ENCODE data around the gene ACOT7. TPM values are rescaled to one million over a fixed set of nuclear protein-coding genes. Genes with fewer than 3 reads are reported as not detected.

The ACOT7 gene
- total and polyA plus RNA-seq, 9 donors, result 7.5 to 24.0 (median 20.5) TPM

- Histone ChIP-seq H3K9me3 (replicated peaks; ENCODE audit: control insufficient read depth, low read depth, low read length) (no peaks in the 10 kb centered on the region), H3K27me3 (ENCODE audit: control insufficient read depth, insufficient read depth, low read length) (no peaks in the 10 kb centered on the region), H3K4me1 (ENCODE audit: control insufficient read depth, insufficient read depth, low read length) (peaks cover 59% of the 10 kb centered on the region), H3K4me3 (ENCODE audit: low read length) (no peak overlapping the region), H3K27ac (ENCODE audit: low read length) (no peak overlapping the region), H3K36me3 (ENCODE audit: control insufficient read depth, insufficient read depth, low read length) (no peaks in the 10 kb centered on the region)
- no peak for DNase-seq
- 86% methylated on average over 10 of the region's 10 CpGs for WGBS (ENCODE audit: insufficient coverage)
Measured at GRCh38 chr1:6279066-6279465, 114.5 kb downstream of the ACOT7 start.

GRCh38 chr1:6278263-6278662, 115.3 kb downstream of the ACOT7 start:
- 46% methylated on average over 8 of the region's 9 CpGs for WGBS (ENCODE audit: insufficient coverage)
- DNase-seq, result no peak
- no peaks in the 10 kb centered on the region for H3K9me3 ChIP-seq (replicated peaks; ENCODE audit: control insufficient read depth, low read depth, low read length)
- H3K36me3 ChIP-seq (ENCODE audit: control insufficient read depth, insufficient read depth, low read length), result no peaks in the 10 kb centered on the region
- no peaks in the 10 kb centered on the region for H3K27me3 ChIP-seq (ENCODE audit: control insufficient read depth, insufficient read depth, low read length)
- no peak overlapping the region for H3K27ac ChIP-seq (ENCODE audit: low read length)
- H3K4me1 ChIP-seq (ENCODE audit: control insufficient read depth, insufficient read depth, low read length), result peaks cover 65% of the 10 kb centered on the region
- H3K4me3 ChIP-seq (ENCODE audit: low read length), result no peak overlapping the region

- Histone ChIP-seq H3K9me3 (replicated peaks; ENCODE audit: control insufficient read depth, low read depth, low read length) (no peaks in the 10 kb centered on the region), H3K27me3 (ENCODE audit: control insufficient read depth, insufficient read depth, low read length) (no peaks in the 10 kb centered on the region), H3K36me3 (ENCODE audit: control insufficient read depth, insufficient read depth, low read length) (no peaks in the 10 kb centered on the region), H3K4me3 (ENCODE audit: low read length) (no peak overlapping the region), H3K4me1 (ENCODE audit: control insufficient read depth, insufficient read depth, low read length) (peaks cover 73% of the 10 kb centered on the region), H3K27ac (ENCODE audit: low read length) (peak overlapping the region; percentile 86)
- WGBS (ENCODE audit: insufficient coverage), result 82% methylated on average over 13 of the region's 20 CpGs
- DNase-seq, result no peak
Measured at GRCh38 chr1:6276811-6277555, 116.6 kb downstream of the ACOT7 start.

- Histone ChIP-seq H3K4me1 (ENCODE audit: control insufficient read depth, insufficient read depth, low read length) (peaks cover 73% of the 10 kb centered on the region), H3K27me3 (ENCODE audit: control insufficient read depth, insufficient read depth, low read length) (no peaks in the 10 kb centered on the region), H3K4me3 (ENCODE audit: low read length) (no peak overlapping the region), H3K9me3 (replicated peaks; ENCODE audit: control insufficient read depth, low read depth, low read length) (no peaks in the 10 kb centered on the region), H3K27ac (ENCODE audit: low read length) (peak overlapping the region; percentile 86), H3K36me3 (ENCODE audit: control insufficient read depth, insufficient read depth, low read length) (no peaks in the 10 kb centered on the region)
- peak; percentile 95 for DNase-seq
- 31% methylated on average over 27 of the region's 35 CpGs for WGBS (ENCODE audit: insufficient coverage)
Measured at GRCh38 chr1:6275826-6276782, 117.5 kb downstream of the ACOT7 start.

GRCh38 chr1:6274622-6275139, 118.9 kb downstream of the ACOT7 start:
- Histone ChIP-seq H3K4me3 (ENCODE audit: low read length) (no peak overlapping the region), H3K4me1 (ENCODE audit: control insufficient read depth, insufficient read depth, low read length) (peaks cover 86% of the 10 kb centered on the region), H3K36me3 (ENCODE audit: control insufficient read depth, insufficient read depth, low read length) (no peaks in the 10 kb centered on the region), H3K27me3 (ENCODE audit: control insufficient read depth, insufficient read depth, low read length) (no peaks in the 10 kb centered on the region), H3K27ac (ENCODE audit: low read length) (no peak overlapping the region), H3K9me3 (replicated peaks; ENCODE audit: control insufficient read depth, low read depth, low read length) (no peaks in the 10 kb centered on the region)
- no peak for DNase-seq
- 92% methylated on average over 15 of the region's 16 CpGs for WGBS (ENCODE audit: insufficient coverage)

GRCh38 chr1:6274102-6274501, 119.5 kb downstream of the ACOT7 start:
- H3K9me3 ChIP-seq (replicated peaks; ENCODE audit: control insufficient read depth, low read depth, low read length), result no peaks in the 10 kb centered on the region
- H3K4me1 ChIP-seq (ENCODE audit: control insufficient read depth, insufficient read depth, low read length), result peaks cover 92% of the 10 kb centered on the region
- no peak overlapping the region for H3K27ac ChIP-seq (ENCODE audit: low read length)

GRCh38 chr1:6273380-6273891, 120.1 kb downstream of the ACOT7 start:
- no peaks in the 10 kb centered on the region for H3K9me3 ChIP-seq (replicated peaks; ENCODE audit: control insufficient read depth, low read depth, low read length)
- no peaks in the 10 kb centered on the region for H3K27me3 ChIP-seq (ENCODE audit: control insufficient read depth, insufficient read depth, low read length)
- H3K36me3 ChIP-seq (ENCODE audit: control insufficient read depth, insufficient read depth, low read length), result no peaks in the 10 kb centered on the region
- H3K4me3 ChIP-seq (ENCODE audit: low read length), result no peak overlapping the region
- peaks cover 91% of the 10 kb centered on the region for H3K4me1 ChIP-seq (ENCODE audit: control insufficient read depth, insufficient read depth, low read length)
- WGBS (ENCODE audit: insufficient coverage), result 98% methylated on average over 9 of the region's 19 CpGs
- no peak for DNase-seq
- H3K27ac ChIP-seq (ENCODE audit: low read length), result no peak overlapping the region

More at GRCh38 chr1:6274102-6274501, 119.5 kb downstream of the ACOT7 start:
- DNase-seq, result no peak
- no peak overlapping the region for H3K4me3 ChIP-seq (ENCODE audit: low read length)
- no peaks in the 10 kb centered on the region for H3K36me3 ChIP-seq (ENCODE audit: control insufficient read depth, insufficient read depth, low read length)
- H3K27me3 ChIP-seq (ENCODE audit: control insufficient read depth, insufficient read depth, low read length), result no peaks in the 10 kb centered on the region
- 96% methylated on average over 11 of the region's 11 CpGs for WGBS (ENCODE audit: insufficient coverage)

- 76% methylated on average over 6 of the region's 6 CpGs for WGBS (ENCODE audit: insufficient coverage)
- Histone ChIP-seq H3K27ac (ENCODE audit: low read length) (no peak overlapping the region), H3K36me3 (ENCODE audit: control insufficient read depth, insufficient read depth, low read length) (no peaks in the 10 kb centered on the region), H3K4me1 (ENCODE audit: control insufficient read depth, insufficient read depth, low read length) (peaks cover 85% of the 10 kb centered on the region), H3K4me3 (ENCODE audit: low read length) (no peak overlapping the region), H3K27me3 (ENCODE audit: control insufficient read depth, insufficient read depth, low read length) (no peaks in the 10 kb centered on the region), H3K9me3 (replicated peaks; ENCODE audit: control insufficient read depth, low read depth, low read length) (no peaks in the 10 kb centered on the region)
- no peak for DNase-seq
Measured at GRCh38 chr1:6272868-6273267, 120.7 kb downstream of the ACOT7 start.

- WGBS (ENCODE audit: insufficient coverage), result 56% methylated on average over 9 of the region's 9 CpGs
- DNase-seq, result peak; percentile 47
- H3K9me3 ChIP-seq (replicated peaks; ENCODE audit: control insufficient read depth, low read depth, low read length), result no peaks in the 10 kb centered on the region
- no peaks in the 10 kb centered on the region for H3K27me3 ChIP-seq (ENCODE audit: control insufficient read depth, insufficient read depth, low read length)
- no peaks in the 10 kb centered on the region for H3K36me3 ChIP-seq (ENCODE audit: control insufficient read depth, insufficient read depth, low read length)
- H3K4me1 ChIP-seq (ENCODE audit: control insufficient read depth, insufficient read depth, low read length), result peaks cover 81% of the 10 kb centered on the region
- H3K27ac ChIP-seq (ENCODE audit: low read length), result no peak overlapping the region
- H3K4me3 ChIP-seq (ENCODE audit: low read length), result no peak overlapping the region
Measured at GRCh38 chr1:6272452-6272851, 121.1 kb downstream of the ACOT7 start.

GRCh38 chr1:6271554-6271953, 122.0 kb downstream of the ACOT7 start:
- no peaks in the 10 kb centered on the region for H3K9me3 ChIP-seq (replicated peaks; ENCODE audit: control insufficient read depth, low read depth, low read length)
- H3K4me1 ChIP-seq (ENCODE audit: control insufficient read depth, insufficient read depth, low read length), result peaks cover 81% of the 10 kb centered on the region
- peak; percentile 61 for DNase-seq
- no peaks in the 10 kb centered on the region for H3K36me3 ChIP-seq (ENCODE audit: control insufficient read depth, insufficient read depth, low read length)
- peak overlapping the region; percentile 33 for H3K27ac ChIP-seq (ENCODE audit: low read length)
- no peaks in the 10 kb centered on the region for H3K27me3 ChIP-seq (ENCODE audit: control insufficient read depth, insufficient read depth, low read length)
- H3K4me3 ChIP-seq (ENCODE audit: low read length), result no peak overlapping the region
- 17% methylated on average over 6 of the region's 12 CpGs for WGBS (ENCODE audit: insufficient coverage)

Measured in muscle of leg (tissue), 11 donors.